CD14-positive monocyte (primary cell): ENCODE data around the gene IL17B. TPM values are rescaled to one million over a fixed set of nuclear protein-coding genes. Genes with fewer than 3 reads are reported as not detected.

Source experiments
- DNase-seq, 3 donors: peaks; one replicate each; pipeline ENCODE4 v3.0.0-alpha.2; 2011 to 2022
- H2AFZ ChIP-seq: 2 replicates; pipeline ENCODE4 v1.6.0; 2012; ENCODE audit warnings: mild to moderate bottlenecking, low read depth, low read length, inconsistent platforms; ENCODE audit not compliant: insufficient read depth, poor library complexity, severe bottlenecking
- H3K27ac ChIP-seq, 2 donors: 1 replicate in 1 of 2; 2 replicates in 1 of 2; pipeline ENCODE4 v1.5.1; 2012 to 2013; ENCODE audit warnings: low read length in 2 of 2, control low read depth in 1 of 2, inconsistent platforms in 1 of 2, low read depth in 1 of 2, mild to moderate bottlenecking in 1 of 2
- H3K27me3 ChIP-seq, 2 donors: one replicate each; pipeline versions ENCODE4 v1.6.0 to v1.6.1; 2011 to 2013; ENCODE audit warnings: low read length in 2 of 2; ENCODE audit not compliant: control insufficient read depth in 2 of 2, insufficient read depth in 2 of 2
- H3K36me3 ChIP-seq, 2 donors: replicated peaks in 1 of 2; 1 replicate in 1 of 2; 2 replicates in 1 of 2; pipeline versions ENCODE4 v1.5.1 to v1.6.1; 2012 to 2013; ENCODE audit warnings: low read length in 2 of 2, control low read depth in 1 of 2, inconsistent platforms in 1 of 2, mild to moderate bottlenecking in 1 of 2; ENCODE audit not compliant: insufficient read depth in 2 of 2, control insufficient read depth in 1 of 2
- H3K4me1 ChIP-seq, 2 donors: 1 replicate in 1 of 2; 2 replicates in 1 of 2; pipeline versions ENCODE4 v1.5.1 to v1.6.1; 2012 to 2013; ENCODE audit warnings: low read length in 2 of 2, control low read depth in 1 of 2, inconsistent platforms in 1 of 2, mild to moderate bottlenecking in 1 of 2, moderate library complexity in 1 of 2; ENCODE audit not compliant: insufficient read depth in 2 of 2, control insufficient read depth in 1 of 2
- H3K4me2 ChIP-seq: replicated peaks from 2 replicates; pipeline ENCODE3; 2012; ENCODE audit warnings: low read length, moderate library complexity, mild to moderate bottlenecking; ENCODE audit not compliant: poor library complexity, severe bottlenecking; ENCODE audit errors: extremely low read depth
- H3K4me3 ChIP-seq, 3 experiments: fragments of 200-600 bp in 1 of 3; sonication (generic) in 1 of 3; replicated peaks in 1 of 3; 1 replicate in 2 of 3; 2 replicates in 1 of 3; pipeline ENCODE4 v1.5.1; 2011 to 2013; ENCODE audit warnings: low read length in 3 of 3, mild to moderate bottlenecking in 3 of 3, control low read depth in 2 of 3, low read depth in 2 of 3, inconsistent platforms in 1 of 3, moderate library complexity in 1 of 3
- H3K79me2 ChIP-seq: 2 replicates; pipeline ENCODE4 v1.6.0; 2012; ENCODE audit warnings: mild to moderate bottlenecking, control low read depth, inconsistent platforms, low read length, moderate library complexity; ENCODE audit not compliant: insufficient read depth
- H3K9ac ChIP-seq: 2 replicates; pipeline ENCODE4 v1.6.0; 2017; ENCODE audit warnings: low read length, mild to moderate bottlenecking; ENCODE audit not compliant: insufficient read depth, poor library complexity, severe bottlenecking
- H3K9me3 ChIP-seq, 2 donors: replicated peaks in 1 of 2; 1 replicate in 1 of 2; 2 replicates in 1 of 2; pipeline versions ENCODE4 v1.5.1 to v1.6.1; 2012 to 2013; ENCODE audit warnings: low read length in 2 of 2, control low read depth in 1 of 2; ENCODE audit not compliant: control insufficient read depth in 1 of 2, insufficient read depth in 1 of 2
- H4K20me1 ChIP-seq: 2 replicates; pipeline ENCODE4 v1.6.0; 2012; ENCODE audit warnings: mild to moderate bottlenecking, low read length, control low read depth, moderate library complexity; ENCODE audit not compliant: insufficient read depth
- H3K27ac Mint-ChIP-seq, 7 donors: one replicate each; pipeline ENCODE4 v1.8.0; 2020; ENCODE audit warnings: mild to moderate bottlenecking in 7 of 7, mixed read lengths in 7 of 7, moderate library complexity in 6 of 7, inconsistent platforms in 2 of 7
- H3K27me3 Mint-ChIP-seq, 3 donors: one replicate each; pipeline ENCODE4 v1.8.0; 2021 to 2022; ENCODE audit warnings: low read depth in 3 of 3, mild to moderate bottlenecking in 3 of 3, mixed read lengths in 3 of 3, moderate library complexity in 3 of 3, inconsistent platforms in 1 of 3
- H3K36me3 Mint-ChIP-seq, 2 donors: one replicate each; pipeline ENCODE4 v1.8.0; 2020; ENCODE audit warnings: mixed read lengths in 2 of 2, inconsistent platforms in 1 of 2, mild to moderate bottlenecking in 1 of 2
- H3K4me1 Mint-ChIP-seq: one replicate; pipeline ENCODE4 v1.8.0; 2020; ENCODE audit warnings: mild to moderate bottlenecking, mixed read lengths
- H3K4me3 Mint-ChIP-seq, 2 donors: one replicate each; pipeline ENCODE4 v1.8.0; 2020; ENCODE audit warnings: mild to moderate bottlenecking in 2 of 2, mixed read lengths in 2 of 2, moderate library complexity in 1 of 2
- H3K9me3 Mint-ChIP-seq, 7 donors: one replicate each; pipeline ENCODE4 v1.8.0; 2020 to 2022; ENCODE audit warnings: mixed read lengths in 7 of 7, mild to moderate bottlenecking in 6 of 7, moderate library complexity in 6 of 7, inconsistent platforms in 2 of 7
- CTCF ChIP-seq: fragments of 200-600 bp; IDR thresholded peaks from one replicate; pipeline ENCODE4 v1.8.0; 2022; ENCODE audit warnings: antibody characterized with exemption, mild to moderate bottlenecking
- WGBS: methylation state at CpG from one replicate; pipeline ENCODE4 v1.1.5; 2013; ENCODE audit warnings: missing lambda C conversion rate; ENCODE audit not compliant: insufficient coverage; 5-methylcytosine and 5-hydroxymethylcytosine counted together
- intact Hi-C, 2 donors: fragments of 100-400 bp; cut with micrococcal nuclease; formaldehyde crosslinking; loops; one replicate each; pipeline versions ENCODE4 v1.15.0 to v1.15.1; 2023
- polyA plus RNA-seq, 3 donors: library from polyadenylated mRNA; depleted of rRNA in 1 of 3; unstranded in 2 of 3; stranded (reverse) in 1 of 3; fragments of 300-500 nt in 2 of 3; fragments of >200 nt in 1 of 3; fragmentation: Illumina TruSeq in 2 of 3; gene quantifications; 1 replicate in 2 of 3; 2 replicates in 1 of 3; pipeline ENCODE4 v1.2.3, GENCODE V29; 2012 to 2021

IL17B gene
- polyA plus RNA-seq, 3 donors, result not detected

- peaks cover 0 to 8% (median 3%) of the 10 kb centered on the region in 3 donors for H3K27me3 Mint-ChIP-seq
- H3K9ac ChIP-seq, result no peak overlapping the region
- 76% methylated on average over 3 of the region's 9 CpGs for WGBS
These were observed 27.3 kb upstream of the IL17B start for GRCh38 chr5:149406203-149406978.

GRCh38 chr5:149405550-149406202, 26.6 kb upstream of the IL17B start:
- Histone ChIP-seq H3K27me3 (no peaks in the 10 kb centered on the region), H3K27ac (no peak overlapping the region), H3K4me2 (no peak overlapping the region), H3K4me1 (no peaks in the 10 kb centered on the region), H3K4me3 (no peak overlapping the region), H3K9me3 (no peaks in the 10 kb centered on the region), H3K9ac (no peak overlapping the region), H4K20me1 (no peaks in the 10 kb centered on the region), H3K79me2 (no peaks in the 10 kb centered on the region), H2AFZ (no peak overlapping the region), H3K36me3 (no peaks in the 10 kb centered on the region)
- no peak overlapping the region for H3K4me3 Mint-ChIP-seq
- intact Hi-C loops, result no loop called here
- WGBS, result 95% methylated on average over 15 of the region's 16 CpGs
- DNase-seq, result no peak
- no peak for TF ChIP-seq CTCF
- no peak overlapping the region for H3K27ac Mint-ChIP-seq
- H3K36me3 Mint-ChIP-seq, result no peaks in the 10 kb centered on the region
- H3K9me3 Mint-ChIP-seq, result no peaks in the 10 kb centered on the region
- peaks cover 0 to 8% (median 3%) of the 10 kb centered on the region in 3 donors for H3K27me3 Mint-ChIP-seq
- H3K4me1 Mint-ChIP-seq, result no peaks in the 10 kb centered on the region

More at GRCh38 chr5:149406203-149406978, 27.3 kb upstream of the IL17B start:
- H4K20me1 ChIP-seq, result no peaks in the 10 kb centered on the region
- H3K4me2 ChIP-seq, result no peak overlapping the region
- H3K4me3 Mint-ChIP-seq, result no peak overlapping the region
- no peak overlapping the region for H2AFZ ChIP-seq
- intact Hi-C loops, result no loop called here
- H3K27ac Mint-ChIP-seq, result no peak overlapping the region
- H3K27ac ChIP-seq, result no peak overlapping the region
- H3K9me3 ChIP-seq, result no peaks in the 10 kb centered on the region
- no peak for DNase-seq
- H3K4me1 ChIP-seq, result no peaks in the 10 kb centered on the region
- no peaks in the 10 kb centered on the region for H3K36me3 Mint-ChIP-seq
- TF ChIP-seq CTCF, result no peak
- H3K27me3 ChIP-seq, result no peaks in the 10 kb centered on the region
- H3K4me1 Mint-ChIP-seq, result no peaks in the 10 kb centered on the region
- no peaks in the 10 kb centered on the region for H3K79me2 ChIP-seq
- H3K36me3 ChIP-seq, result no peaks in the 10 kb centered on the region
- H3K9me3 Mint-ChIP-seq, result no peaks in the 10 kb centered on the region
- H3K4me3 ChIP-seq, result no peak overlapping the region
